ENCODE results near the gene BID.

- no peak for TF ChIP-seq EZH2 (IDR thresholded peaks at IDR 0.05; ENCODE audit: insufficient read depth, poor library complexity, severe bottlenecking)
- TF ChIP-seq EZH2phosphoT487 (IDR thresholded peaks at IDR 0.05; ENCODE audit: insufficient read depth, low read depth): no peak
Measured at GRCh38 chr22:17699696-17700340, 74.5 kb downstream of the BID start.
